GM10266 (cell line): ENCODE data around the gene ANKAR.

ENCODE experiments used
- DNase-seq: peaks from one replicate; pipeline ENCODE4 v3.0.0; 2012; ENCODE audit errors: extremely low spot score
- CTCF ChIP-seq: IDR thresholded peaks from 2 replicates; pipeline ENCODE4 v1.5.1; 2012; ENCODE audit warnings: mild to moderate bottlenecking, low read depth; ENCODE audit not compliant: control insufficient read depth, insufficient read depth; ENCODE audit errors: missing control alignments

Gene ANKAR

GRCh38 chr2:189674374-189675112 lies at the start of gene ANKAR:
ANKAR (plus strand) TSS chr2:189674670; CDS start chr2:189676491, 1,821 bp downstream.
- peak; percentile 86 for TF ChIP-seq CTCF
- DNase-seq: peak; percentile 83

- TF ChIP-seq CTCF: no peak
- DNase-seq: no peak
Measured at GRCh38 chr2:189625636-189626035, 48.8 kb upstream of the ANKAR start.

- no peak for TF ChIP-seq CTCF
- DNase-seq: no peak
Measured at GRCh38 chr2:189627789-189628188, 46.7 kb upstream of the ANKAR start.

GRCh38 chr2:189628817-189629530 lies 45.5 kb upstream of the ANKAR start:
- TF ChIP-seq CTCF: no peak
- no peak for DNase-seq

- DNase-seq: no peak
- TF ChIP-seq CTCF: no peak
Measured at GRCh38 chr2:189629531-189630453, 44.7 kb upstream of the ANKAR start.

GRCh38 chr2:189631849-189632248 lies 42.6 kb upstream of the ANKAR start:
- DNase-seq: no peak
- TF ChIP-seq CTCF: no peak
